Measurements from ENCODE around the gene CAMK2A.

The CAMK2A gene

DNA sequence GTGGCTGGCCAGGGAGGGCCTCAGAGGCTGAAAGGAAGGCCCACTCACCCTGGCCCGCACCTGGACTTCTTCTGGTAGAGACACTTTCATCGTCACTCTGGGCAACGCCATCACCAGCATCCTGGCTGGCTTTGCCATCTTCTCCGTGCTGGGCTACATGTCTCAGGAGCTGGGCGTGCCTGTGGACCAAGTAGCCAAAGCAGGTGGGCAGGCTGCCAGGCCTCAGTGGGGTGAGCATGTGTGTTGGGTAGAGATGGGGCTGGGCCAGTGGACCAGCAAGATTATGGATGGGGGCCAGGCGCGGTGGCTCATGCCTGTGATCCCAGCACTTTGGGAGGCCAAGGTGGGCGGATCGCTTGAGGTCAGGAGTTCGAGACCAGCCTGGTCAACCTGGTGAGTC is 87.1 kb downstream of the CAMK2A start:
- TF ChIP-seq, protein P1, sequence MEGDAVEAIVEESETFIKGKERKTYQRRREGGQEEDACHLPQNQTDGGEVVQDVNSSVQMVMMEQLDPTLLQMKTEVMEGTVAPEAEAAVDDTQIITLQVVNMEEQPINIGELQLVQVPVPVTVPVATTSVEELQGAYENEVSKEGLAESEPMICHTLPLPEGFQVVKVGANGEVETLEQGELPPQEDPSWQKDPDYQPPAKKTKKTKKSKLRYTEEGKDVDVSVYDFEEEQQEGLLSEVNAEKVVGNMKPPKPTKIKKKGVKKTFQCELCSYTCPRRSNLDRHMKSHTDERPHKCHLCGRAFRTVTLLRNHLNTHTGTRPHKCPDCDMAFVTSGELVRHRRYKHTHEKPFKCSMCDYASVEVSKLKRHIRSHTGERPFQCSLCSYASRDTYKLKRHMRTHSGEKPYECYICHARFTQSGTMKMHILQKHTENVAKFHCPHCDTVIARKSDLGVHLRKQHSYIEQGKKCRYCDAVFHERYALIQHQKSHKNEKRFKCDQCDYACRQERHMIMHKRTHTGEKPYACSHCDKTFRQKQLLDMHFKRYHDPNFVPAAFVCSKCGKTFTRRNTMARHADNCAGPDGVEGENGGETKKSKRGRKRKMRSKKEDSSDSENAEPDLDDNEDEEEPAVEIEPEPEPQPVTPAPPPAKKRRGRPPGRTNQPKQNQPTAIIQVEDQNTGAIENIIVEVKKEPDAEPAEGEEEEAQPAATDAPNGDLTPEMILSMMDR (IDR thresholded peaks at IDR 0.05; ENCODE audit: insufficient read depth, low read length): no peak
- TF ChIP-seq POLR2AphosphoS5 (IDR thresholded peaks at IDR 0.05; ENCODE audit: low read depth) (no peak), GABPA (IDR thresholded peaks at IDR 0.05; ENCODE audit: low read depth) (no peak), SPI1 (IDR thresholded peaks at IDR 0.05; ENCODE audit: borderline replicate concordance, low read depth) (no peak)
- TF ChIP-seq, protein P2, sequence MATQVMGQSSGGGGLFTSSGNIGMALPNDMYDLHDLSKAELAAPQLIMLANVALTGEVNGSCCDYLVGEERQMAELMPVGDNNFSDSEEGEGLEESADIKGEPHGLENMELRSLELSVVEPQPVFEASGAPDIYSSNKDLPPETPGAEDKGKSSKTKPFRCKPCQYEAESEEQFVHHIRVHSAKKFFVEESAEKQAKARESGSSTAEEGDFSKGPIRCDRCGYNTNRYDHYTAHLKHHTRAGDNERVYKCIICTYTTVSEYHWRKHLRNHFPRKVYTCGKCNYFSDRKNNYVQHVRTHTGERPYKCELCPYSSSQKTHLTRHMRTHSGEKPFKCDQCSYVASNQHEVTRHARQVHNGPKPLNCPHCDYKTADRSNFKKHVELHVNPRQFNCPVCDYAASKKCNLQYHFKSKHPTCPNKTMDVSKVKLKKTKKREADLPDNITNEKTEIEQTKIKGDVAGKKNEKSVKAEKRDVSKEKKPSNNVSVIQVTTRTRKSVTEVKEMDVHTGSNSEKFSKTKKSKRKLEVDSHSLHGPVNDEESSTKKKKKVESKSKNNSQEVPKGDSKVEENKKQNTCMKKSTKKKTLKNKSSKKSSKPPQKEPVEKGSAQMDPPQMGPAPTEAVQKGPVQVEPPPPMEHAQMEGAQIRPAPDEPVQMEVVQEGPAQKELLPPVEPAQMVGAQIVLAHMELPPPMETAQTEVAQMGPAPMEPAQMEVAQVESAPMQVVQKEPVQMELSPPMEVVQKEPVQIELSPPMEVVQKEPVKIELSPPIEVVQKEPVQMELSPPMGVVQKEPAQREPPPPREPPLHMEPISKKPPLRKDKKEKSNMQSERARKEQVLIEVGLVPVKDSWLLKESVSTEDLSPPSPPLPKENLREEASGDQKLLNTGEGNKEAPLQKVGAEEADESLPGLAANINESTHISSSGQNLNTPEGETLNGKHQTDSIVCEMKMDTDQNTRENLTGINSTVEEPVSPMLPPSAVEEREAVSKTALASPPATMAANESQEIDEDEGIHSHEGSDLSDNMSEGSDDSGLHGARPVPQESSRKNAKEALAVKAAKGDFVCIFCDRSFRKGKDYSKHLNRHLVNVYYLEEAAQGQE (IDR thresholded peaks at IDR 0.05; ENCODE audit: insufficient replicate concordance, low read depth): no peak
- no peak for DNase-seq (ENCODE audit: low read depth in 1 of 2, low spot score in 1 of 2)
- Histone ChIP-seq H3K4me3 (replicated peaks; ENCODE audit: insufficient read depth, low read length) (no peak overlapping the region), H3K27ac (replicated peaks) (no peak overlapping the region), H3K27me3 (ENCODE audit: insufficient read depth, poor library complexity, severe bottlenecking) (no peaks in the 10 kb centered on the region)

DNA sequence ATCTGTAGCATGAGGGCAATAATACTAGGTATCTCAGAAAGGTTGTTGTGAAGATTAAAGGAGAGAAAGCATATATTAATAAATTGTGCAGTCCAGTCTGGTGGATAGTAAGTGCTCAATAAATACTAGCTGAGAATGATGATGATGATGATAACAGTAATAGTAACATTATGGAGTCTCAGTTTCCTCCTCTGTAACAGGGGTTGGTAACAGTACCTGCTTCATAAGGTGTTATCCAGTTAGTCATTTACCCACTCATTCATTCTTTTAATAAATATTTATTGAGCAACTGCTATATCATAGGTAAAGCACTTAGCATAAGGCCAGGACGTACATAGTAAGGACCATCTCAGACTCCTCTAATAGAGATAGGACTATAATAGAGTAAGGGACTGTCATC is 92.1 kb downstream of the CAMK2A start:
- Histone ChIP-seq H3K27me3 (ENCODE audit: insufficient read depth, poor library complexity, severe bottlenecking) (peaks cover 2% of the 10 kb centered on the region), H3K27ac (replicated peaks) (no peak overlapping the region), H3K4me3 (replicated peaks; ENCODE audit: insufficient read depth, low read length) (no peak overlapping the region)
- TF ChIP-seq SPI1 (IDR thresholded peaks at IDR 0.05; ENCODE audit: borderline replicate concordance, low read depth): no peak
- TF ChIP-seq, protein P1 (IDR thresholded peaks at IDR 0.05; ENCODE audit: insufficient read depth, low read length): no peak
- no peak for DNase-seq (ENCODE audit: low read depth in 1 of 2, low spot score in 1 of 2)

DNA sequence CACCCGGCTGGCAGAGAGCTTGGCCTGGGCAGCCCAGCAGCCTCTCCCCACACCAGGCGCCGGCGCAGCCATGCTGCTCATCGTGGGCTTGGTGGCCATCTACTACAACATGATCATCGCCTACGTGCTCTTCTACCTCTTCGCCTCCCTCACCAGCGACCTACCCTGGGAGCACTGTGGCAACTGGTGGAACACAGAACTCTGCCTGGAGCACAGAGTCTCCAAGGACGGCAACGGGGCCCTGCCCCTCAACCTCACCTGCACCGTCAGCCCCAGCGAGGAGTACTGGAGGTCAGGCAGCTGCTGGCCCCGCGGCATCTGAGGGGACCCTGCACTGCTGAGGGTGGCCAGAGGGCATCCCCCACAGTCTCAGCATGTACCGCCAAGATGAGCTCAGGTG is 92.6 kb downstream of the CAMK2A start:
- no peak overlapping the region for H3K27ac ChIP-seq (replicated peaks)
- no peak for DNase-seq (ENCODE audit: low read depth in 1 of 2, low spot score in 1 of 2)
- no peak for TF ChIP-seq SPI1 (IDR thresholded peaks at IDR 0.05; ENCODE audit: borderline replicate concordance, low read depth)
- no peak for TF ChIP-seq POLR2AphosphoS5 (IDR thresholded peaks at IDR 0.05; ENCODE audit: low read depth)
- TF ChIP-seq GABPA (IDR thresholded peaks at IDR 0.05; ENCODE audit: low read depth): no peak
- TF ChIP-seq, protein P2 (IDR thresholded peaks at IDR 0.05; ENCODE audit: insufficient replicate concordance, low read depth): no peak
- TF ChIP-seq, protein P1 (IDR thresholded peaks at IDR 0.05; ENCODE audit: insufficient read depth, low read length): no peak
- no peak overlapping the region for H3K4me3 ChIP-seq (replicated peaks; ENCODE audit: insufficient read depth, low read length)
- H3K27me3 ChIP-seq (ENCODE audit: insufficient read depth, poor library complexity, severe bottlenecking): peaks cover 4% of the 10 kb centered on the region

DNA sequence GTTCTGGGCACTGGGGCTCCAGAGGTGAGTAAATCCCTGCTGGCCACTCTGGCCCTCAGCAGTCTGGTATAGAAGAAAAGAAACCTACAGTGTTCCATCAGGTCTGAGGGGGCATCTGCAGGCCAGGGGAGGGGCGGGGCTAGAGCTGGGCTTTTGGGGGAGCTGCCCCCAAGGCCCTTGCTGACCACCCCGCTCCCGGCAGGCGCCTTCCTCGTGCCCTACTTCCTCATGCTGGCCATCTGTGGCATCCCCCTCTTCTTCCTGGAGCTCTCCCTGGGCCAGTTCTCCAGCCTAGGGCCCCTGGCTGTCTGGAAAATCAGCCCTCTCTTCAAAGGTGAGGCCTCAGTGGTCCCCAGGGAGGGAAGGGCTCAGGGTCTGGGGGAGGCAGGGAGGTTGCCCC is 93.1 kb downstream of the CAMK2A start:
- Histone ChIP-seq H3K27ac (replicated peaks) (no peak overlapping the region), H3K27me3 (ENCODE audit: insufficient read depth, poor library complexity, severe bottlenecking) (peaks cover 4% of the 10 kb centered on the region), H3K4me3 (replicated peaks; ENCODE audit: insufficient read depth, low read length) (no peak overlapping the region)
- DNase-seq (ENCODE audit: low read depth in 1 of 2, low spot score in 1 of 2): no peak
- TF ChIP-seq, protein P1 (IDR thresholded peaks at IDR 0.05; ENCODE audit: insufficient read depth, low read length): no peak
- no peak for TF ChIP-seq SPI1 (IDR thresholded peaks at IDR 0.05; ENCODE audit: borderline replicate concordance, low read depth)
